K562 (cell line): ENCODE results near the gene ZNF428. TPM values are rescaled to one million over a fixed set of nuclear protein-coding genes. Genes with fewer than 3 reads are reported as not detected.

Experiments
- ATAC-seq: fragments of 200-7000 bp; cut with Tn5 transposase; 3 replicates; pipeline ENCODE4 v1.9.1; 2020; ENCODE audit warnings: moderate library complexity
- BruUV-seq: library from RNA; stranded (reverse); fragments of 400-500 nt; replicated peaks from 2 replicates; lab custom pipeline; 2021; lab: Mats Ljungman, UMichigan
- CTCF ChIA-PET: fragments of 300-600 bp; formaldehyde crosslinking; extraction: SDS; loops from one replicate; lab custom pipeline; 2021; ENCODE audit warnings: low intra/inter-chr PET ratio; lab: Yijun Ruan, JAX
- POLR2A ChIA-PET: fragments of 300-600, 350-650 bp; sonication (Branson Sonifier 250); formaldehyde crosslinking; extraction: SDS; loops from one replicate; lab custom pipeline; 2021; ENCODE audit warnings: antibody characterized with exemption, inconsistent platforms; lab: Yijun Ruan, JAX
- DNase-seq, 4 experiments: peaks; one replicate each; pipeline versions ENCODE4 v3.0.0 to v3.0.0-alpha.2; 2011 to 2018; ENCODE audit warnings: low spot score in 3 of 4, mixed read lengths in 3 of 4; ENCODE audit errors: extremely low read depth in 1 of 4
- FAIRE-seq: peaks from 2 replicates; lab custom pipeline; 2011; peaks lifted over from hg19 to GRCh38; lab: Jason Lieb, UNC
- H2AFZ ChIP-seq: 2 replicates; pipeline ENCODE4 v1.6.0; 2011; ENCODE audit warnings: low read depth, low read length, control low read depth, inconsistent platforms
- H3K27ac ChIP-seq: fragments of 200-600 bp; 3 replicates; pipeline ENCODE4 v1.8.0; 2011; ENCODE audit warnings: low read depth, mild to moderate bottlenecking, control low read depth, inconsistent platforms, low read length, moderate library complexity, mixed read lengths; ENCODE audit errors: extremely low read depth
- H3K27me3 ChIP-seq, 2 experiments: fragments of 300-600 bp in 1 of 2; 2 replicates in 1 of 2; 3 replicates in 1 of 2; pipeline versions ENCODE4 v1.6.0 to v1.8.0; 2011; ENCODE audit warnings: inconsistent platforms in 2 of 2, low read length in 2 of 2, mild to moderate bottlenecking in 1 of 2, mixed read lengths in 1 of 2, moderate library complexity in 1 of 2; ENCODE audit not compliant: control insufficient read depth in 2 of 2, insufficient read depth in 2 of 2
- H3K36me3 ChIP-seq: fragments of 300-600 bp; 3 replicates; pipeline ENCODE4 v1.8.0; 2011; ENCODE audit warnings: mild to moderate bottlenecking, low read length, inconsistent platforms; ENCODE audit not compliant: control insufficient read depth, insufficient read depth
- H3K4me1 ChIP-seq, 2 experiments: fragments of 200-600 bp in 1 of 2; replicated peaks in 1 of 2; 2 replicates in 1 of 2; 3 replicates in 1 of 2; pipeline versions ENCODE4 v1.5.1 to v1.8.0; 2011; ENCODE audit warnings: inconsistent platforms in 2 of 2, low read length in 2 of 2, mild to moderate bottlenecking in 1 of 2, mixed read lengths in 1 of 2, moderate library complexity in 1 of 2; ENCODE audit not compliant: control insufficient read depth in 2 of 2, insufficient read depth in 2 of 2
- H3K4me2 ChIP-seq: 2 replicates; pipeline ENCODE4 v1.6.1; 2011; ENCODE audit warnings: low read length, control low read depth, inconsistent platforms, mixed read lengths; ENCODE audit not compliant: insufficient read depth
- H3K4me3 ChIP-seq: fragments of 200-600 bp; sonication (generic), shearing (Covaris generic); 2 replicates; pipeline ENCODE4 v1.5.1; 2016; ENCODE audit warnings: control low read depth, inconsistent platforms
- H3K79me2 ChIP-seq: fragments of 200-600 bp; 3 replicates; pipeline ENCODE4 v1.8.0; 2011; ENCODE audit warnings: low read length, inconsistent platforms; ENCODE audit not compliant: control insufficient read depth, insufficient read depth
- H3K9ac ChIP-seq, 2 experiments: 2 replicates each; pipeline versions ENCODE4 v1.6.0 to v1.6.1; 2011; ENCODE audit warnings: low read depth in 2 of 2, low read length in 2 of 2, control low read depth in 1 of 2, inconsistent platforms in 1 of 2, mild to moderate bottlenecking in 1 of 2, mixed read lengths in 1 of 2; ENCODE audit not compliant: insufficient read depth in 1 of 2
- H3K9me1 ChIP-seq: one replicate; pipeline ENCODE4 v1.6.0; 2011; ENCODE audit warnings: inconsistent platforms, mild to moderate bottlenecking, low read length, moderate library complexity; ENCODE audit not compliant: control insufficient read depth, insufficient read depth
- H3K9me3 ChIP-seq: replicated peaks from 2 replicates; pipeline ENCODE4 v1.5.1; 2011; ENCODE audit warnings: low read depth, low read length, inconsistent platforms; ENCODE audit not compliant: control insufficient read depth, insufficient read depth
- H4K20me1 ChIP-seq: replicated peaks from 2 replicates; pipeline ENCODE4 v1.6.1; 2011; ENCODE audit warnings: low read length, inconsistent platforms, mixed read lengths; ENCODE audit not compliant: control insufficient read depth, insufficient read depth
- FOXA3 ChIP-seq, 2 experiments: fragments of 450-650 bp in 1 of 2; sonication (generic) in 1 of 2; formaldehyde crosslinking; IDR thresholded peaks in 1 of 2; conservative IDR thresholded peaks in 1 of 2; 2 replicates each; pipeline versions ENCODE4 v1.4.0 to v1.8.0; 2020 to 2022; ENCODE audit warnings: mild to moderate bottlenecking in 2 of 2, missing genetic modification reagents in 1 of 2
- KLF1 ChIP-seq: fragments of 450-650 bp; IDR thresholded peaks from 2 replicates; pipeline ENCODE4 v1.6.1; 2016; ENCODE audit warnings: missing genetic modification characterization, missing compliant biosample characterization
- LARP7 ChIP-seq: fragments of 450-650 bp; IDR thresholded peaks from 2 replicates; pipeline ENCODE4 v1.6.1; 2016
- NFE2L1 ChIP-seq: fragments of 450-650 bp; IDR thresholded peaks from 2 replicates; pipeline ENCODE4 v1.6.1; 2016; ENCODE audit warnings: missing genetic modification characterization, low read depth, mild to moderate bottlenecking, missing compliant biosample characterization, moderate library complexity, borderline replicate concordance
- PYGO2 ChIP-seq: fragments of 450-650 bp; IDR thresholded peaks from 2 replicates; pipeline ENCODE4 v1.6.1; 2016; ENCODE audit warnings: mild to moderate bottlenecking, missing genetic modification characterization, moderate library complexity, missing compliant biosample characterization
- RAD51 ChIP-seq: fragments of 450-650 bp; IDR thresholded peaks from 2 replicates; pipeline ENCODE4 v1.7.1; 2016; ENCODE audit warnings: low read depth, mild to moderate bottlenecking, borderline replicate concordance
- RBBP5 ChIP-seq: fragments of 200-600 bp; sonication (generic); IDR thresholded peaks from 2 replicates; pipeline ENCODE4 v1.6.1; 2012; ENCODE audit warnings: borderline replicate concordance, mild to moderate bottlenecking, low read length, control low read depth, inconsistent platforms; ENCODE audit not compliant: insufficient read depth, poor library complexity, severe bottlenecking
- SAFB ChIP-seq: fragments of 200-400 bp; formaldehyde crosslinking; IDR thresholded peaks from 2 replicates; pipeline ENCODE4 v1.6.1; 2017; ENCODE audit warnings: low read depth, low read length, borderline replicate concordance
- SETDB1 ChIP-seq: IDR thresholded peaks from one replicate; pipeline ENCODE4 v1.6.1; 2012; ENCODE audit warnings: low read length, control low read depth, inconsistent platforms
- SNRNP70 ChIP-seq: fragments of 200-400 bp; formaldehyde crosslinking; optimal IDR thresholded peaks from 2 replicates; pipeline ENCODE3; 2017; ENCODE audit warnings: low read depth, low read length
- TGIF2 ChIP-seq: sonication (generic); formaldehyde crosslinking; IDR thresholded peaks from 2 replicates; pipeline ENCODE4 v1.8.1; 2022; ENCODE audit warnings: mild to moderate bottlenecking, missing genetic modification reagents, moderate library complexity
- ZEB2 ChIP-seq: fragments of 450-650 bp; IDR thresholded peaks from 2 replicates; pipeline ENCODE4 v1.6.1; 2016
- ZNF282 ChIP-seq: sonication (generic); formaldehyde crosslinking; IDR thresholded peaks from 2 replicates; pipeline ENCODE4 v1.8.1; 2023; ENCODE audit warnings: missing genetic modification reagents
- ZNF644 ChIP-seq: fragments of 200-800 bp; sonication (Bioruptor generic); IDR thresholded peaks from 2 replicates; pipeline ENCODE4 v1.6.1; 2016; ENCODE audit warnings: low read depth, missing genetic modification characterization, missing compliant biosample characterization
- ZNF699 ChIP-seq: fragments of 250-450 bp; sonication (Bioruptor Pico); IDR thresholded peaks from 2 replicates; pipeline ENCODE4 v1.8.0; 2021; ENCODE audit warnings: mild to moderate bottlenecking, moderate library complexity; ENCODE audit not compliant: insufficient replicate concordance
- ZNF766 ChIP-seq: fragments of 200-800 bp; sonication (Bioruptor generic); conservative IDR thresholded peaks from 2 replicates; pipeline ENCODE4 v1.6.1; 2016; ENCODE audit warnings: missing genetic modification characterization, missing compliant biosample characterization
- ZNF780A ChIP-seq: fragments of 250-450 bp; sonication (Bioruptor Pico); IDR thresholded peaks from 2 replicates; pipeline ENCODE4 v1.5.0; 2021; ENCODE audit warnings: mild to moderate bottlenecking
- WGBS: fragments of 100-300 bp; shearing (Covaris generic); methylation state at CpG from one replicate; pipeline ENCODE4 v1.1.6; 2016; ENCODE audit warnings: low coverage, mixed read lengths; ENCODE audit not compliant: insufficient coverage; ENCODE audit errors: missing lambda C conversion rate; 5-methylcytosine and 5-hydroxymethylcytosine counted together
- in situ Hi-C: fragments of 300-500 bp; cut with MboI; formaldehyde crosslinking; loops from 4 replicates; pipeline ENCODE4 v1.15.0; 2018; ENCODE audit warnings: inconsistent platforms, mixed read lengths
- intact Hi-C: fragments of 100-400 bp; cut with micrococcal nuclease; formaldehyde crosslinking; loops from 2 replicates; pipeline ENCODE4 v1.14.2; 2022
- polyA plus RNA-seq, 8 experiments: library from polyadenylated mRNA; depleted of rRNA in 4 of 8; stranded (reverse) in 5 of 8; unstranded in 3 of 8; fragments of >200 nt; fragmentation: Nextera tagmentation in 2 of 8; fragmentation: Illumina TruSeq in 1 of 8; extraction: Ambion mirVana in 2 of 8; extraction: Trizol in 1 of 8; gene quantifications; 2 replicates each; pipeline versions ENCODE4 v1.2.1 to v1.2.3, GENCODE V29; 2011 to 2014; ENCODE audit warnings: inconsistent platforms in 1 of 8, missing spikeins in 1 of 8
- total RNA-seq, 7 experiments: library from RNA; depleted of rRNA in 6 of 7; stranded (reverse); fragments of >200 nt in 6 of 7; fragmentation: Illumina TruSeq in 2 of 7; extraction: Trizol in 2 of 7; gene quantifications; 2 replicates each; pipeline versions ENCODE4 v1.2.1 to v1.2.3, GENCODE V29; 2011 to 2021; ENCODE audit warnings: low replicate concordance in 1 of 7
- TF ChIP-seq, protein P1 (sequence below): fragments of 450-650 bp; IDR thresholded peaks from 2 replicates; pipeline ENCODE4 v1.6.1; 2016

ZNF428 gene
- total and polyA plus RNA-seq, 9 of the 15 experiments (the other 6 are each of a cell fraction or from before 2014, with no cell fraction given): 0.15 to 85.7 (median 15.9) TPM

DNA sequence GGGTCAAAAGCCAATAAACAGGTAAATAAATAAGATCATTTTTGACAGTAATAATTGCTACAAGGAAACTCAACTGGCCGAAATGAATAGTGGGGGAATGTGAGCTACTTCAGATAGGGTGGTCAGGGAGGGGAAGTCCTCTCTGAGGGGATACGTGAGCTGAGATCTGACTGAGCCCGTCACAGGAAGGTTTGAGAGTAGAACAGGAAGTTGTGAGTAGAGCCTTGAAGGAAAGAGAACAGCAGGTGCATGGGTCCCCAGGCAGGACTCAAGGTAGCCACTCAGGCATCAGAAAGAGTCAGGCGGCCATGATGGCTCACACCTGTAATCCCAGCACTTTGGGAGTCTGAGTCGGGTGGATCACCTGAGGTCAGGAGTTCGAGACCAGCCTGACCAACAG lies 29.8 kb downstream of the ZNF428 start:
- no peak for DNase-seq
- Histone ChIP-seq H3K4me3 (no peak overlapping the region), H3K27ac (no peak overlapping the region), H3K9me1 (no peaks in the 10 kb centered on the region), H3K36me3 (peaks cover 25% of the 10 kb centered on the region; the same call in 2 of the 3 replicates), H2AFZ (no peak overlapping the region), H4K20me1 (no peaks in the 10 kb centered on the region), H3K9ac (no peak overlapping the region), H3K27me3 (no peaks in the 10 kb centered on the region), H3K79me2 (peaks cover 5% of the 10 kb centered on the region; the same call in 2 of the 3 replicates), H3K4me2 (no peak overlapping the region), H3K4me1 (peaks cover 0 to 19% of the 10 kb centered on the region in 2 experiments; a peak in 2 of 5 replicates), H3K9me3 (no peaks in the 10 kb centered on the region)
- FAIRE-seq: no peak
- ChIA-PET POLR2A (interaction anchor here (1.7 kb wide), 1 partner anchor 22 kb away, joined by 3 read pairs; no protein-coding TSS in a partner anchor), CTCF (no interaction called here)
- no peak for TF ChIP-seq SAFB
- TF ChIP-seq TGIF2 (CRISPR knock-in tag): no peak
- TF ChIP-seq RBBP5: no peak
- no peak for TF ChIP-seq ZNF699 (CRISPR knock-in tag)
- TF ChIP-seq ZEB2: no peak
- TF ChIP-seq, protein P1, sequence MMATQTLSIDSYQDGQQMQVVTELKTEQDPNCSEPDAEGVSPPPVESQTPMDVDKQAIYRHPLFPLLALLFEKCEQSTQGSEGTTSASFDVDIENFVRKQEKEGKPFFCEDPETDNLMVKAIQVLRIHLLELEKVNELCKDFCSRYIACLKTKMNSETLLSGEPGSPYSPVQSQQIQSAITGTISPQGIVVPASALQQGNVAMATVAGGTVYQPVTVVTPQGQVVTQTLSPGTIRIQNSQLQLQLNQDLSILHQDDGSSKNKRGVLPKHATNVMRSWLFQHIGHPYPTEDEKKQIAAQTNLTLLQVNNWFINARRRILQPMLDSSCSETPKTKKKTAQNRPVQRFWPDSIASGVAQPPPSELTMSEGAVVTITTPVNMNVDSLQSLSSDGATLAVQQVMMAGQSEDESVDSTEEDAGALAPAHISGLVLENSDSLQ: no peak
- TF ChIP-seq LARP7: no peak
- TF ChIP-seq ZNF282 (CRISPR knock-in tag): no peak
- no peak for TF ChIP-seq RAD51
- TF ChIP-seq FOXA3 (CRISPR knock-in tag; conservative IDR thresholded peaks at IDR 0.05 in 1 of 2, IDR thresholded peaks at IDR 0.05 in 1 of 2): no peak
- TF ChIP-seq NFE2L1 (tag): no peak
- TF ChIP-seq SETDB1: no peak
- no peak for TF ChIP-seq ZNF780A (CRISPR knock-in tag)
- no peak for TF ChIP-seq KLF1 (tag)
- no peak for TF ChIP-seq ZNF766 (CRISPR knock-in tag)
- no peak for TF ChIP-seq PYGO2 (tag)
- no peak for TF ChIP-seq SNRNP70
- no peak for TF ChIP-seq ZNF644 (tag)
- WGBS: 46% methylated on average over 6 of the region's 6 CpGs
- intact Hi-C loops: no loop called here
- no TSS peak for BruUV-seq
- ATAC-seq: no peak
- in situ Hi-C loops: no loop called here
